Endothelial cell of umbilical vein (primary cell): ENCODE measurements around the gene ADRA2A. TPM values are rescaled to one million over a fixed set of nuclear protein-coding genes. Genes with fewer than 3 reads are reported as not detected.

Experiments
- BruUV-seq: library from RNA; stranded (reverse); fragments of 400-500 nt; replicated peaks from 2 replicates; lab custom pipeline; 2021; lab: Mats Ljungman, UMichigan
- CTCF ChIA-PET: fragments of 300-600, 350-600 bp; sonication (Branson Sonifier 250); formaldehyde crosslinking; loops from one replicate; lab custom pipeline; 2021; ENCODE audit warnings: antibody characterized with exemption, inconsistent platforms; lab: Charles Lee
- POLR2A ChIA-PET: fragments of 300-600, 350-600 bp; sonication (Branson Sonifier 250); formaldehyde crosslinking; loops from one replicate; lab custom pipeline; 2021; ENCODE audit warnings: antibody characterized with exemption, inconsistent platforms; lab: Charles Lee
- DNase-seq: peaks from one replicate; pipeline ENCODE4 v3.0.0-alpha.2; 2011; ENCODE audit warnings: low read depth, low spot score
- FAIRE-seq: peaks from 2 replicates; lab custom pipeline; 2011; peaks lifted over from hg19 to GRCh38; lab: Jason Lieb, UNC
- H2AFZ ChIP-seq: 2 replicates; pipeline ENCODE4 v1.6.0; 2012; ENCODE audit warnings: low read depth, low read length, control low read depth, inconsistent platforms
- H3K27ac ChIP-seq: 2 replicates; pipeline ENCODE4 v1.5.1; 2011; ENCODE audit warnings: low read depth, mild to moderate bottlenecking, control low read depth, low read length, moderate library complexity; ENCODE audit not compliant: insufficient read depth
- H3K27me3 ChIP-seq, 2 experiments: 2 replicates each; pipeline versions ENCODE4 v1.6.0 to v1.6.1; 2011; ENCODE audit warnings: low read length in 2 of 2, mixed read lengths in 1 of 2; ENCODE audit not compliant: control insufficient read depth in 2 of 2, insufficient read depth in 2 of 2
- H3K36me3 ChIP-seq, 2 experiments: 2 replicates in 1 of 2; 3 replicates in 1 of 2; pipeline ENCODE4 v1.5.1; 2011; ENCODE audit warnings: low read length in 2 of 2, mild to moderate bottlenecking in 1 of 2, moderate library complexity in 1 of 2; ENCODE audit not compliant: control insufficient read depth in 2 of 2, insufficient read depth in 2 of 2; ENCODE audit errors: extremely low read depth in 1 of 2
- H3K4me1 ChIP-seq: 3 replicates; pipeline ENCODE4 v1.5.1; 2011; ENCODE audit warnings: mild to moderate bottlenecking, low read length; ENCODE audit not compliant: control insufficient read depth, insufficient read depth; ENCODE audit errors: extremely low read depth
- H3K4me2 ChIP-seq: 2 replicates; pipeline ENCODE4 v1.6.1; 2011; ENCODE audit warnings: low read length, control low read depth, mixed read lengths; ENCODE audit not compliant: insufficient read depth
- H3K4me3 ChIP-seq, 3 experiments: fragments of 200-600 bp in 1 of 3; sonication (generic), shearing (Covaris generic) in 1 of 3; replicated peaks in 1 of 3; 2 replicates each; pipeline ENCODE4 v1.5.1; 2011 to 2016; ENCODE audit warnings: control low read depth in 3 of 3, low read length in 3 of 3, mild to moderate bottlenecking in 2 of 3, inconsistent platforms in 1 of 3, low read depth in 1 of 3, moderate library complexity in 1 of 3; ENCODE audit not compliant: insufficient read depth in 1 of 3
- H3K79me2 ChIP-seq: 2 replicates; pipeline ENCODE4 v1.6.0; 2012; ENCODE audit warnings: low read length, inconsistent platforms; ENCODE audit not compliant: control insufficient read depth, insufficient read depth
- H3K9ac ChIP-seq: replicated peaks from 2 replicates; pipeline ENCODE3; 2011; ENCODE audit warnings: low read length, control low read depth; ENCODE audit not compliant: insufficient read depth; ENCODE audit errors: extremely low read depth
- H3K9me1 ChIP-seq: replicated peaks from 3 replicates; pipeline ENCODE4 v1.6.0; 2011; ENCODE audit warnings: mild to moderate bottlenecking, low read length; ENCODE audit not compliant: control insufficient read depth, insufficient read depth; ENCODE audit errors: extremely low read depth
- H3K9me3 ChIP-seq: replicated peaks from 2 replicates; pipeline ENCODE4 v1.5.1; 2012; ENCODE audit warnings: low read length, inconsistent platforms; ENCODE audit not compliant: control insufficient read depth, insufficient read depth
- H4K20me1 ChIP-seq: replicated peaks from 2 replicates; pipeline ENCODE3; 2011; ENCODE audit warnings: mild to moderate bottlenecking, low read length; ENCODE audit not compliant: control insufficient read depth, insufficient read depth; ENCODE audit errors: extremely low read depth
- EZH2 ChIP-seq: IDR thresholded peaks from 2 replicates; pipeline ENCODE4 v1.6.1; 2012; ENCODE audit warnings: borderline replicate concordance, low read depth, mild to moderate bottlenecking, moderate library complexity, low read length, inconsistent platforms; ENCODE audit not compliant: severe bottlenecking
- FOS ChIP-seq: IDR thresholded peaks from 2 replicates; pipeline ENCODE4 v1.6.1; 2011; ENCODE audit warnings: mild to moderate bottlenecking, low read length, moderate library complexity, borderline replicate concordance; ENCODE audit not compliant: insufficient read depth
- GATA2 ChIP-seq: IDR thresholded peaks from 2 replicates; pipeline ENCODE4 v1.7.0; 2011; ENCODE audit warnings: low read depth, mild to moderate bottlenecking, moderate library complexity, mixed read lengths, low read length; ENCODE audit not compliant: insufficient read length, insufficient read depth
- JUN ChIP-seq: IDR thresholded peaks from 2 replicates; pipeline ENCODE4 v1.6.1; 2011; ENCODE audit warnings: borderline replicate concordance, low read depth; ENCODE audit not compliant: insufficient read length, insufficient read depth
- MYC ChIP-seq: IDR thresholded peaks from one replicate; pipeline ENCODE4 v1.6.1; 2011; ENCODE audit warnings: mild to moderate bottlenecking, low read depth, low read length
- POLR2A ChIP-seq: IDR thresholded peaks from 2 replicates; pipeline ENCODE4 v1.6.1; 2012; ENCODE audit warnings: low read depth, mild to moderate bottlenecking, control low read depth, low read length
- POLR2AphosphoS5 ChIP-seq: IDR thresholded peaks from 2 replicates; pipeline ENCODE4 v1.6.1; 2012; ENCODE audit warnings: low read depth, mild to moderate bottlenecking, control low read depth, low read length, moderate library complexity; ENCODE audit not compliant: insufficient read depth
- dilution Hi-C: fragments of 300-500 bp; cut with MboI; formaldehyde crosslinking; loops from one replicate; pipeline ENCODE4 v1.15.0; 2019; ENCODE audit warnings: low sequenced_read_pairs; ENCODE audit not compliant: extremely low pct_ligation_motif_present
- intact Hi-C: fragments of 100-400 bp; cut with micrococcal nuclease; formaldehyde crosslinking; loops from one replicate; pipeline ENCODE4 v1.10.0; 2022
- polyA plus RNA-seq, 4 experiments: library from polyadenylated mRNA; depleted of rRNA in 3 of 4; stranded (reverse) in 3 of 4; unstranded in 1 of 4; fragments of >200 nt; gene quantifications; 2 replicates each; pipeline versions ENCODE4 v1.2.1 to v1.2.3, GENCODE V29; 2011 to 2012; ENCODE audit warnings: missing spikeins in 1 of 4
- total RNA-seq: library from RNA; stranded (reverse); gene quantifications from 2 replicates; pipeline ENCODE4 v1.2.3, GENCODE V29; 2021
- TF ChIP-seq, protein P1 (sequence below): IDR thresholded peaks from 2 replicates; pipeline ENCODE4 v1.6.1; 2011; ENCODE audit not compliant: insufficient read depth, insufficient read length
- TF ChIP-seq, protein P2 (sequence below), 2 donors: IDR thresholded peaks; 1 replicate in 1 of 2; 2 replicates in 1 of 2; pipeline ENCODE4 v1.5.1; 2011; ENCODE audit warnings: low read length in 2 of 2, mild to moderate bottlenecking in 2 of 2, moderate library complexity in 2 of 2, control low read depth in 1 of 2, inconsistent platforms in 1 of 2, low read depth in 1 of 2; ENCODE audit not compliant: insufficient read depth in 1 of 2; ENCODE audit errors: extremely low read depth in 1 of 2

ADRA2A gene
- total and polyA plus RNA-seq, 2 donors (not counting 3 experiments of a cell fraction or from before 2014, with no cell fraction given) = 0.03 TPM; not detected in 1

DNA sequence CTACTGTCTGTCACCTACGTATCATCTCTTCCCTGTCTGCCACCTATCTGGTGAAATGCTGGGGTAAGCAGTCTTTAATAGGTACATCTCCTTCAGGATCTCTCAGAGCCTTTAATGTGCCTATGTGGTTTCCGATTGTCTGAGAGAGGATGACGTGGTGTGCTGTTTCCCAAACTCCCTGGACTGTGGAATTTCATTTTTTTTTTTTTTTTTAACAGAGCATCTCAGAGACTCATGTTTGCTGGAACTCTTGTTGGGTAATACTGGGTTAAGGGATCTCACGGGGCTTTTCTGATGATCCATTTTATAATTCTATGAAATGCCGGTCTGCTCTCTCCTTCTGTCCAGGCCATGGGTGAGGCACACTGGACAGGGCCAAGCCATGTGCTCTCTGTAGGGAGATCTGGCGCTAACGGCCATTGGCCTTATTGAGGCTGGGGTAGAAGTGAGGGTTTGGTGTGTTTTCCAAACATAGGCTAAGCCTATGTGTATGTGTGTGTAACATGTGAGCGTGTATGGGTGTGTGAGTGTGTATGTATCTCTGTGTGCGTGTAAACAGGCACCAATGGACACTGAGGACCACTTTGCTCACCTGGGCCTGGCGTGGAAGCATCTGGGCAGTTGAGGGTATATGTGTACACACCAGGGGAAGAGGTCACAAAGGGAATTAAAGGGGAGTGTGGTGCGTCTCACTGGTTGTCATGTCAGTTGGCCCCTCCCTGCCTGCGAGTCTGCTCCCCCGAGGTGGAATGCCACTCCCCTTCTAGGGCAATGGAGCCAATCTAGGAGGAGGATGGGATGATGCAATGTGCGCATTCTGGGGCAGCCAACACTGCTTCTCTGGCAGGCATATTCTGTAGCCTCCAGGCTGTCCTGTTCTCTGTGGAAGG is 7.8 kb downstream of the ADRA2A start:
- Histone ChIP-seq H2AFZ (no peak overlapping the region), H3K27ac (no peak overlapping the region), H3K4me2 (no peak overlapping the region), H3K27me3 (peaks cover 7 to 13% of the 10 kb centered on the region in 2 experiments), H3K9me1 (no peaks in the 10 kb centered on the region), H3K9me3 (no peaks in the 10 kb centered on the region), H3K36me3 (no peaks in the 10 kb centered on the region), H3K9ac (no peak overlapping the region), H4K20me1 (no peaks in the 10 kb centered on the region), H3K4me1 (no peaks in the 10 kb centered on the region), H3K79me2 (no peaks in the 10 kb centered on the region), H3K4me3 (no peak overlapping the region)
- TF ChIP-seq GATA2 (no peak), EZH2 (no peak), POLR2AphosphoS5 (no peak), FOS (no peak), JUN (no peak), MYC (no peak), POLR2A (no peak)
- TF ChIP-seq, protein P1, sequence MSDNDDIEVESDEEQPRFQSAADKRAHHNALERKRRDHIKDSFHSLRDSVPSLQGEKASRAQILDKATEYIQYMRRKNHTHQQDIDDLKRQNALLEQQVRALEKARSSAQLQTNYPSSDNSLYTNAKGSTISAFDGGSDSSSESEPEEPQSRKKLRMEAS = no peak
- TF ChIP-seq, protein P2, sequence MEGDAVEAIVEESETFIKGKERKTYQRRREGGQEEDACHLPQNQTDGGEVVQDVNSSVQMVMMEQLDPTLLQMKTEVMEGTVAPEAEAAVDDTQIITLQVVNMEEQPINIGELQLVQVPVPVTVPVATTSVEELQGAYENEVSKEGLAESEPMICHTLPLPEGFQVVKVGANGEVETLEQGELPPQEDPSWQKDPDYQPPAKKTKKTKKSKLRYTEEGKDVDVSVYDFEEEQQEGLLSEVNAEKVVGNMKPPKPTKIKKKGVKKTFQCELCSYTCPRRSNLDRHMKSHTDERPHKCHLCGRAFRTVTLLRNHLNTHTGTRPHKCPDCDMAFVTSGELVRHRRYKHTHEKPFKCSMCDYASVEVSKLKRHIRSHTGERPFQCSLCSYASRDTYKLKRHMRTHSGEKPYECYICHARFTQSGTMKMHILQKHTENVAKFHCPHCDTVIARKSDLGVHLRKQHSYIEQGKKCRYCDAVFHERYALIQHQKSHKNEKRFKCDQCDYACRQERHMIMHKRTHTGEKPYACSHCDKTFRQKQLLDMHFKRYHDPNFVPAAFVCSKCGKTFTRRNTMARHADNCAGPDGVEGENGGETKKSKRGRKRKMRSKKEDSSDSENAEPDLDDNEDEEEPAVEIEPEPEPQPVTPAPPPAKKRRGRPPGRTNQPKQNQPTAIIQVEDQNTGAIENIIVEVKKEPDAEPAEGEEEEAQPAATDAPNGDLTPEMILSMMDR (IDR thresholded peaks at IDR 0.05; ENCODE audit: extremely low read depth in 1 of 2, insufficient read depth in 1 of 2, low read depth in 1 of 2, low read length in 2 of 2) = no peak
- POLR2A ChIA-PET = no interaction called here
- FAIRE-seq (no peak), DNase-seq (no peak)
- intact Hi-C loops = no loop called here
- dilution Hi-C loops = no loop called here
- no TSS peak for BruUV-seq
- CTCF ChIA-PET = no interaction called here
